Lung (tissue), 12 donors: ENCODE results near the gene ARHGEF18. TPM values are rescaled to one million over a fixed set of nuclear protein-coding genes. Genes with fewer than 3 reads are reported as not detected.
"Not testable (repeated sequence)": the region's sequence is repeated elsewhere in the genome, so short reads cannot be mapped to it uniquely, and the experiment has no call there.

Source experiments
- ATAC-seq: fragments of 200-7000 bp; cut with Tn5 transposase; one replicate; pipeline ENCODE4 v1.9.1; 2020; ENCODE audit warnings: moderate number of reproducible peaks; ENCODE audit not compliant: insufficient read depth, low FRiP score
- DNase-seq, 3 donors: peaks; one replicate each; pipeline ENCODE4 v3.0.0-alpha.2; 2013 to 2017
- H3K27ac ChIP-seq, 2 donors: one replicate each; pipeline ENCODE4 v1.5.1; 2013; ENCODE audit warnings: mild to moderate bottlenecking in 2 of 2, moderate library complexity in 2 of 2, control low read depth in 1 of 2, inconsistent platforms in 1 of 2, low read depth in 1 of 2, low read length in 1 of 2
- H3K27me3 ChIP-seq, 3 donors: one replicate each; pipeline ENCODE4 v1.5.1; 2013; ENCODE audit warnings: low read length in 2 of 3; ENCODE audit not compliant: control insufficient read depth in 3 of 3, insufficient read depth in 3 of 3
- H3K36me3 ChIP-seq, 4 donors: one replicate each; pipeline ENCODE4 v1.5.1; 2013; ENCODE audit warnings: low read length in 4 of 4, mild to moderate bottlenecking in 1 of 4, moderate library complexity in 1 of 4; ENCODE audit not compliant: control insufficient read depth in 4 of 4, insufficient read depth in 4 of 4
- H3K4me1 ChIP-seq, 5 donors: one replicate each; pipeline ENCODE4 v1.5.1; 2013; ENCODE audit warnings: low read length in 5 of 5, mild to moderate bottlenecking in 2 of 5, moderate library complexity in 1 of 5; ENCODE audit not compliant: control insufficient read depth in 5 of 5, insufficient read depth in 5 of 5
- H3K4me3 ChIP-seq: one replicate; pipeline ENCODE4 v1.5.1; 2013; ENCODE audit warnings: mild to moderate bottlenecking, control low read depth, moderate library complexity
- H3K9ac ChIP-seq, 2 donors: one replicate each; pipeline ENCODE4 v1.5.1; 2013; ENCODE audit warnings: low read length in 2 of 2, control low read depth in 1 of 2; ENCODE audit not compliant: insufficient read depth in 1 of 2
- H3K9me3 ChIP-seq, 4 donors: one replicate each; pipeline ENCODE4 v1.5.1; 2013; ENCODE audit warnings: low read length in 3 of 4, mild to moderate bottlenecking in 1 of 4, moderate library complexity in 1 of 4; ENCODE audit not compliant: control insufficient read depth in 4 of 4, insufficient read depth in 3 of 4
- CTCF ChIP-seq: IDR thresholded peaks from 2 replicates; pipeline ENCODE4 v1.5.1; 2012; ENCODE audit warnings: mild to moderate bottlenecking; ENCODE audit errors: control extremely low read depth, extremely low read depth
- WGBS, 2 donors: extraction: QIAGEN DNeasy Blood & Tissue Kit; methylation state at CpG; one replicate each; pipeline ENCODE4 v1.1.7; 2013; 5-methylcytosine and 5-hydroxymethylcytosine counted together
- polyA plus RNA-seq, 2 donors: library from polyadenylated mRNA; stranded (reverse); fragments of 200-250 nt; gene quantifications; one replicate each; pipeline ENCODE4 v1.2.1, GENCODE V29; 2013
- total RNA-seq, 2 donors: library from RNA; depleted of rRNA in 1 of 2; stranded (reverse); fragments of >200 nt in 1 of 2; gene quantifications; one replicate each; pipeline ENCODE4 v1.2.1, GENCODE V29; 2014 to 2021
- donor health status: control.
- donor health status: control.
- donor health status: Bipolar disorder and iron deficiency.
- donor health status: healthy.
- donor health status: DM: yes; HTN: yes; CAD: no.

ARHGEF18 gene
- total and polyA plus RNA-seq, 4 donors: 22.8 to 55.6 (median 35.5) TPM

GRCh38 chr19:7346488-7346971 lies 2.2 kb upstream of the ARHGEF18 start:
- TF ChIP-seq CTCF: no peak
- H3K36me3 ChIP-seq: no peaks in the 10 kb centered on the region
- H3K27me3 ChIP-seq: no peaks in the 10 kb centered on the region
- H3K9me3 ChIP-seq: peaks cover 0 to under 1% (median 0%) of the 10 kb centered on the region in 4 donors
- H3K27ac ChIP-seq: no peak overlapping the region
- 78 to 86% methylated on average over 7 of the region's 7 CpGs for WGBS, 2 donors
- DNase-seq: no peak
- H3K4me1 ChIP-seq: no peaks in the 10 kb centered on the region
- H3K9ac ChIP-seq: no peak overlapping the region
- no peak overlapping the region for H3K4me3 ChIP-seq
- ATAC-seq: no peak

- not testable (repeated sequence) for DNase-seq, H3K9me3 ChIP-seq, H3K36me3 ChIP-seq, ATAC-seq, H3K27me3 ChIP-seq, H3K4me3 ChIP-seq, H3K9ac ChIP-seq, H3K27ac ChIP-seq, H3K4me1 ChIP-seq
- WGBS, 2 donors: 78 to 87% methylated on average over 7 of the region's 7 CpGs
These were observed 1.7 kb upstream of the ARHGEF18 start for GRCh38 chr19:7346997-7347396.

GRCh38 chr19:7349231-7349591 lies 474 bp downstream of the ARHGEF18 start:
- no peak for DNase-seq
- no peak overlapping the region for H3K9ac ChIP-seq
- no peak overlapping the region for H3K4me3 ChIP-seq
- no peaks in the 10 kb centered on the region for H3K27me3 ChIP-seq
- 26 to 55% methylated on average over 9 of the region's 9 CpGs for WGBS, 2 donors
- TF ChIP-seq CTCF: no peak
- H3K27ac ChIP-seq: no peak overlapping the region
- H3K36me3 ChIP-seq: no peaks in the 10 kb centered on the region
- ATAC-seq: no peak
- H3K9me3 ChIP-seq: peaks cover 0 to 8% (median 3%) of the 10 kb centered on the region in 4 donors
- H3K4me1 ChIP-seq: no peaks in the 10 kb centered on the region

GRCh38 chr19:7349961-7350711 lies 1.4 kb downstream of the ARHGEF18 start:
- H3K9ac ChIP-seq: no peak overlapping the region
- TF ChIP-seq CTCF: no peak
- DNase-seq (no peak), ATAC-seq (no peak)
- H3K4me1 ChIP-seq: peaks cover 0 to 2% (median 0%) of the 10 kb centered on the region in 5 donors
- peaks cover 0 to 8% (median 3%) of the 10 kb centered on the region in 4 donors for H3K9me3 ChIP-seq
- WGBS, 2 donors: 44 to 50% methylated on average over 8 of the region's 8 CpGs
- H3K27me3 ChIP-seq: no peaks in the 10 kb centered on the region
- no peak overlapping the region for H3K4me3 ChIP-seq
- H3K27ac ChIP-seq: no peak overlapping the region
- H3K36me3 ChIP-seq: no peaks in the 10 kb centered on the region
